ENCODE measurements around the gene CERS6.

Gene CERS6

GRCh38 chr2:168782271-168782670 lies 326.2 kb downstream of the CERS6 start:
- Histone ChIP-seq H3K9me3 (replicated peaks in 1 of 2; ENCODE audit: control insufficient read depth in 2 of 2, insufficient read depth in 1 of 2, low read depth in 1 of 2, low read length in 2 of 2) (peaks cover 2 to 5% of the 10 kb centered on the region in 2 donors), H3K27ac (replicated peaks; ENCODE audit: low read length) (no peak overlapping the region), H3K4me1 (ENCODE audit: control insufficient read depth in 2 of 2, insufficient read depth in 1 of 2, low read depth in 1 of 2, low read length in 2 of 2) (no peaks in the 10 kb centered on the region), H2BK12ac (ENCODE audit: low read length) (no peak overlapping the region), H2BK120ac (ENCODE audit: low read depth, low read length) (no peak overlapping the region), H3K36me3 (replicated peaks in 1 of 2; ENCODE audit: control insufficient read depth in 2 of 2, insufficient read depth in 2 of 2, low read length in 2 of 2) (no peaks in the 10 kb centered on the region), H3K18ac (ENCODE audit: low read length) (no peak overlapping the region), H3K9ac (ENCODE audit: low read depth, low read length, poor library complexity) (no peak overlapping the region), H3K23ac (ENCODE audit: low read depth, low read length, poor library complexity) (no peak overlapping the region), H3K4me3 (ENCODE audit: low read length in 2 of 2) (no peak overlapping the region), H3K4me2 (ENCODE audit: insufficient read depth, low read length, poor library complexity, severe bottlenecking) (no peak overlapping the region), H2AK5ac (ENCODE audit: low read depth, low read length) (no peak overlapping the region), H2BK15ac (ENCODE audit: low read length) (no peak overlapping the region), H3K4ac (ENCODE audit: low read length) (no peak overlapping the region), H4K8ac (ENCODE audit: low read depth, low read length) (no peak overlapping the region), H3K27me3 (ENCODE audit: control insufficient read depth in 3 of 3, insufficient read depth in 3 of 3, low read depth in 1 of 3, low read length in 3 of 3) (no peaks in the 10 kb centered on the region), H2AFZ (ENCODE audit: low read length) (no peak overlapping the region), H3K79me1 (ENCODE audit: low read depth, low read length) (no peaks in the 10 kb centered on the region), H4K91ac (ENCODE audit: low read depth, low read length, poor library complexity) (no peak overlapping the region), H2BK5ac (ENCODE audit: low read length) (no peak overlapping the region), H3K14ac (ENCODE audit: low read length) (no peak overlapping the region)
- DNase-seq (ENCODE audit: low spot score): no peak
- WGBS, 2 donors (ENCODE audit: extremely low coverage in 2 of 2, insufficient read length in 2 of 2, insufficient replicate concordance in 1 of 2): no CpG with 5 or more reads among the region's 4 CpGs

GRCh38 chr2:168784993-168785392 lies 328.9 kb downstream of the CERS6 start:
- Histone ChIP-seq H3K27me3 (ENCODE audit: control insufficient read depth in 3 of 3, insufficient read depth in 3 of 3, low read depth in 1 of 3, low read length in 3 of 3) (no peaks in the 10 kb centered on the region), H3K18ac (ENCODE audit: low read length) (no peak overlapping the region), H3K4me3 (ENCODE audit: low read length in 2 of 2) (no peak overlapping the region), H3K23ac (ENCODE audit: low read depth, low read length, poor library complexity) (no peak overlapping the region), H2AFZ (ENCODE audit: low read length) (no peak overlapping the region), H3K14ac (ENCODE audit: low read length) (no peak overlapping the region), H3K9ac (ENCODE audit: low read depth, low read length, poor library complexity) (no peak overlapping the region), H2AK5ac (ENCODE audit: low read depth, low read length) (no peak overlapping the region), H3K9me3 (replicated peaks in 1 of 2; ENCODE audit: control insufficient read depth in 2 of 2, insufficient read depth in 1 of 2, low read depth in 1 of 2, low read length in 2 of 2) (no peaks in the 10 kb centered on the region), H2BK12ac (ENCODE audit: low read length) (no peak overlapping the region), H3K79me1 (ENCODE audit: low read depth, low read length) (no peaks in the 10 kb centered on the region), H4K91ac (ENCODE audit: low read depth, low read length, poor library complexity) (no peak overlapping the region), H3K4me1 (ENCODE audit: control insufficient read depth in 2 of 2, insufficient read depth in 1 of 2, low read depth in 1 of 2, low read length in 2 of 2) (no peaks in the 10 kb centered on the region), H2BK15ac (ENCODE audit: low read length) (no peak overlapping the region), H3K36me3 (replicated peaks in 1 of 2; ENCODE audit: control insufficient read depth in 2 of 2, insufficient read depth in 2 of 2, low read length in 2 of 2) (no peaks in the 10 kb centered on the region), H4K8ac (ENCODE audit: low read depth, low read length) (no peak overlapping the region), H2BK5ac (ENCODE audit: low read length) (no peak overlapping the region), H3K4ac (ENCODE audit: low read length) (no peak overlapping the region), H3K27ac (replicated peaks; ENCODE audit: low read length) (no peak overlapping the region), H3K4me2 (ENCODE audit: insufficient read depth, low read length, poor library complexity, severe bottlenecking) (no peak overlapping the region), H2BK120ac (ENCODE audit: low read depth, low read length) (no peak overlapping the region)
- DNase-seq (ENCODE audit: low spot score): no peak
- no CpG with 5 or more reads among the region's 3 CpGs for WGBS, 2 donors (ENCODE audit: extremely low coverage in 2 of 2, insufficient read length in 2 of 2, insufficient replicate concordance in 1 of 2)

- no peaks in the 10 kb centered on the region for H3K4me1 ChIP-seq (ENCODE audit: control insufficient read depth in 2 of 2, insufficient read depth in 1 of 2, low read depth in 1 of 2, low read length in 2 of 2)
- no peaks in the 10 kb centered on the region for H3K36me3 ChIP-seq (replicated peaks in 1 of 2; ENCODE audit: control insufficient read depth in 2 of 2, insufficient read depth in 2 of 2, low read length in 2 of 2)
- no peak overlapping the region for H4K8ac ChIP-seq (ENCODE audit: low read depth, low read length)
- H4K91ac ChIP-seq (ENCODE audit: low read depth, low read length, poor library complexity): no peak overlapping the region
- no peak overlapping the region for H2BK5ac ChIP-seq (ENCODE audit: low read length)
- H3K14ac ChIP-seq (ENCODE audit: low read length): no peak overlapping the region
- no peak overlapping the region for H3K4ac ChIP-seq (ENCODE audit: low read length)
- no peak overlapping the region for H2AK5ac ChIP-seq (ENCODE audit: low read depth, low read length)
- no peaks in the 10 kb centered on the region for H3K27me3 ChIP-seq (ENCODE audit: control insufficient read depth in 3 of 3, insufficient read depth in 3 of 3, low read depth in 1 of 3, low read length in 3 of 3)
- DNase-seq (ENCODE audit: low spot score): no peak
- no peak overlapping the region for H3K18ac ChIP-seq (ENCODE audit: low read length)
- WGBS, 2 donors (ENCODE audit: extremely low coverage in 2 of 2, insufficient read length in 2 of 2, insufficient replicate concordance in 1 of 2): no CpG with 5 or more reads among the region's 3 CpGs
- H3K79me1 ChIP-seq (ENCODE audit: low read depth, low read length): no peaks in the 10 kb centered on the region
- no peak overlapping the region for H3K27ac ChIP-seq (replicated peaks; ENCODE audit: low read length)
- H2BK120ac ChIP-seq (ENCODE audit: low read depth, low read length): no peak overlapping the region
- no peak overlapping the region for H3K9ac ChIP-seq (ENCODE audit: low read depth, low read length, poor library complexity)
- H2AFZ ChIP-seq (ENCODE audit: low read length): no peak overlapping the region
- H3K23ac ChIP-seq (ENCODE audit: low read depth, low read length, poor library complexity): no peak overlapping the region
- H3K9me3 ChIP-seq (replicated peaks in 1 of 2; ENCODE audit: control insufficient read depth in 2 of 2, insufficient read depth in 1 of 2, low read depth in 1 of 2, low read length in 2 of 2): no peaks in the 10 kb centered on the region
- no peak overlapping the region for H3K4me2 ChIP-seq (ENCODE audit: insufficient read depth, low read length, poor library complexity, severe bottlenecking)
- H2BK12ac ChIP-seq (ENCODE audit: low read length): no peak overlapping the region
- no peak overlapping the region for H2BK15ac ChIP-seq (ENCODE audit: low read length)
- no peak overlapping the region for H3K4me3 ChIP-seq (ENCODE audit: low read length in 2 of 2)
Observed at GRCh38 chr2:168787098-168787781, 331.2 kb downstream of the CERS6 start.

- Histone ChIP-seq H2BK12ac (ENCODE audit: low read length) (no peak overlapping the region), H3K4me2 (ENCODE audit: insufficient read depth, low read length, poor library complexity, severe bottlenecking) (no peak overlapping the region), H3K9me3 (replicated peaks in 1 of 2; ENCODE audit: control insufficient read depth in 2 of 2, insufficient read depth in 1 of 2, low read depth in 1 of 2, low read length in 2 of 2) (no peaks in the 10 kb centered on the region), H4K8ac (ENCODE audit: low read depth, low read length) (no peak overlapping the region), H2BK15ac (ENCODE audit: low read length) (no peak overlapping the region), H2AK5ac (ENCODE audit: low read depth, low read length) (no peak overlapping the region), H3K27ac (replicated peaks; ENCODE audit: low read length) (no peak overlapping the region), H3K4ac (ENCODE audit: low read length) (no peak overlapping the region), H3K9ac (ENCODE audit: low read depth, low read length, poor library complexity) (no peak overlapping the region), H3K79me1 (ENCODE audit: low read depth, low read length) (no peaks in the 10 kb centered on the region), H2BK120ac (ENCODE audit: low read depth, low read length) (no peak overlapping the region), H3K14ac (ENCODE audit: low read length) (no peak overlapping the region), H3K4me1 (ENCODE audit: control insufficient read depth in 2 of 2, insufficient read depth in 1 of 2, low read depth in 1 of 2, low read length in 2 of 2) (no peaks in the 10 kb centered on the region), H2BK5ac (ENCODE audit: low read length) (no peak overlapping the region), H3K23ac (ENCODE audit: low read depth, low read length, poor library complexity) (peak overlapping the region; percentile 8), H4K91ac (ENCODE audit: low read depth, low read length, poor library complexity) (no peak overlapping the region), H3K27me3 (ENCODE audit: control insufficient read depth in 3 of 3, insufficient read depth in 3 of 3, low read depth in 1 of 3, low read length in 3 of 3) (no peaks in the 10 kb centered on the region), H2AFZ (ENCODE audit: low read length) (no peak overlapping the region), H3K4me3 (ENCODE audit: low read length in 2 of 2) (no peak overlapping the region), H3K18ac (ENCODE audit: low read length) (no peak overlapping the region), H3K36me3 (replicated peaks in 1 of 2; ENCODE audit: control insufficient read depth in 2 of 2, insufficient read depth in 2 of 2, low read length in 2 of 2) (no peaks in the 10 kb centered on the region)
- no peak for DNase-seq (ENCODE audit: low spot score)
- 100% methylated on average over 1 of the region's 1 CpG; no CpG with 5 or more reads in 1 of the 2 donors for WGBS, 2 donors (ENCODE audit: extremely low coverage in 2 of 2, insufficient read length in 2 of 2, insufficient replicate concordance in 1 of 2)
Observed at GRCh38 chr2:168787782-168788376, 331.8 kb downstream of the CERS6 start.

Measured in neuronal stem cell (in vitro differentiated cells).